ENCODE measurements around the gene SMAD3.

The SMAD3 gene

DNA sequence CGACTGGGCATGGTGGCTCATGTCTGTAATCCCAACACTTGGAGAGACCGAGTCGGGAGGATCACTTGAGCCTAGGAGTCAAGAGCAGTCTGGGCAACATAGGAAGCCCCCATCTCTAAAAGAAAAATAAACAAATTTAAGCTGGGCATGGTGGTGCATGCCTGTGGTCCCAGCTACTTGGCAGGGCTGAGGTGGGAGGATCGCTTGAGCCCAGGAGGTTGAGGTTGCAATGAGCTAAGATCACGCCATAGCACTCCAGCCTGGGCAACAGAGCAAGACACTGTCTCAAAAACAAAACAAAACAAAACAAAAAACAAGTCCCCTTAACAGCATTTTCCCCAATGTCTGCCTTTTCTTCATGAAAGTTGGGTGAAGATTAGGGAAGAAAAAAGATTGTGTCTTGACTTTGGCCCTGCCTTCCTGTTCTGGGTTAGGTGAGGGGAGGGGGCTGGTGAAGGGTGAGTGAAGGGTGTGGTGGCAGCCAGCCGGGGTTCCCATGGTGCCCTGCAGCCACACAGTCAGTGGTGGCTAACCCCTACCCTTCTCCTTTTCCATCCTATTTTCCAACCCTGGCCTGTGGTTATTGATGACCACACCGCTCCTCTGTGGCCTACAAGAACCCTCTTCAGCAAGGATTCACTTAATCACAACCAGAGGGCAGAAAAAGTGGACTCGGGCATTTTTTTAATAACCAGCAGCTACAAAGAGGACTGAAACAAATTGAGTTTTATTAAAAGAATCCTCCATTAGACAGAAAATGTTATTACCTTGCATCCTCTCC lies 28.4 kb upstream of the SMAD3 start:
- no peak for DNase-seq

DNA sequence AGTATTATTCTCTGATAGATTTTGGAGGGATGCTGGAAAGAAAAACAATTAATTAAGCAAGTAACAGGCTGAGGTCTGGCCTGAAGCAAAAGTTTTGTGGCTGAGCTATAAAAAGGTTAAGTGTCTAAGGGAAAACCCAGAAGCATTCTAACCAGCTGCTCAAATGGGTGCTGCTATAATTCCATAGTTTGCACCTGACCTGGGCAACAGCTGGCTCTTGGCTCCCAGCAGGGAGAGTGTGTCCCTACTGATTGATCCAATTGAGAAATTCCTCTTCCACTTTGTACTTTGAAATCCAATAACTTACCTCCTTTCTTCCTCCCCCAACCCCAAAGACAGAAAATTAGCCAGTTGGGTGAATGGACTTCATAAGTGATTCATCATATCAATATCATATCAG lies 27.7 kb upstream of the SMAD3 start:
- no peak for DNase-seq

DNA sequence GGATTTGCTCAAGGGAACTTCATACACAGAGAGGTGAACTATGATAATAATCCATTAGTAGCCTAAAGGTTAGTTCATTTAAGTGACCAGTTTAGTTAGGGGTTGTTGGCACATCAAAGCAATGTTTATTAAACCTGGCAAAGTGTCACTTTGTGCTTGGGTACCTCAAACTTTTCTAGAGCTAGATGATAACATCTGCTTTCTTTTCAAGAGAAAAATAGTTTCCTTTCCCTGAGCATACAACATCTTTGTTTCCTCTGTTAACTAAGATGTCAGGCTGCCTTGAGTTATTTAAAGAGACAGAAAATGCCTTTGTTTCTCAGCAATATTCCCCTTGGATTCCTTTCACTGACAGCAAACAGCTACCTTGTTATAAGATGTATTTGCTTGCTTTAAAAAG lies 26.7 kb upstream of the SMAD3 start:
- no peak for DNase-seq

DNA sequence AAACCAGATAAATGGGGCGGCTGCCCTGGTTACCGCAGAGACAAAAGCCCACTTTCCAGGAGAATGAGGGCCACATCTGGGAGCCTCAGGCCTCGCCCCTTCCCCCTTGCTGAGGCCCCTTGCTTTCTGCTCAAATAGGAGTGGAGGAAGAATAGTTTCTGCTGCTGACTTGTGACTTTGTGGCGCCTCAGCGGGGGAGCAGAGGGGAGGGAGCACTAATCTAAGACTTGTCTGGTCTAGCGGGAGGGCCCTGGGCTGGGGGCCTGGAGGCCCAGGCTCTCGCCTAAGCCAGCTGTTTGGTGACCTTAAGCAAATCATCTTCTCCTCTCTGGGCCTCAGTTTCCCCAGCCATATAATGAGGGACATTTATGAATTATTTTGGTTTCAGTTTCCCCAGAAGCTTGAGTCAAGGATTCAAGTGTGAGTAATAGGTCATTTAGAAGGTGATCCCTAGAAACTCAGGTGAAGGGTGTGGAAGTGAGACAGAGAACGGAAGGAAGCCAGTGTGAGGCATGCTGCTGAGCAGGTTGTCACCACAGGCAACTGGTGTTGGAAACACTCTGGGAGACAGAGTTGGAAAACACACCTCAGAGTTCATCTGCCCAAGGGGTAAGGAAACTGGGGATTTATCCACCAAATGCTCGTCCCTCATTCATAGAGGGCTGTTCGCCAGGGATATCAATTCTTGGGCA lies 25.9 kb upstream of the SMAD3 start:
- DNase-seq = no peak

DNA sequence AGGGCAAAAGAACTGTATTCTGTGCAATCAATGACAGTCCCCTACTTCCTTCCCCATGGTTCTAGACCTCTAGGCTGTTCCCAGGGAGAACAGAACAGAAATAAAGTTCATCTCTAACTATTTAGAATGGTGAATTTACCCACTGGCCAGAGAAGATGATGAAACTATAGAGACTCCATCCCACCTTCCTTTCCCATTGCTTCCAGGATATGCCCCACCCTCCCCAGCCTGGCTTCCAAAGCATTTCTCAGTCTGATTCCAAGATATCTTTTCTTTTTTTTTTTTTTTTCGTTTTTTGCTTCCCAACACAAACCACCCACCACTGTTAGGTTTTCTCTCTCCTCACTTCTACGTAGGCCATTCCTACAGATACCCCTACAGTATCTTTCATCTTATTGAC lies 25.1 kb upstream of the SMAD3 start:
- no peak for DNase-seq

DNA sequence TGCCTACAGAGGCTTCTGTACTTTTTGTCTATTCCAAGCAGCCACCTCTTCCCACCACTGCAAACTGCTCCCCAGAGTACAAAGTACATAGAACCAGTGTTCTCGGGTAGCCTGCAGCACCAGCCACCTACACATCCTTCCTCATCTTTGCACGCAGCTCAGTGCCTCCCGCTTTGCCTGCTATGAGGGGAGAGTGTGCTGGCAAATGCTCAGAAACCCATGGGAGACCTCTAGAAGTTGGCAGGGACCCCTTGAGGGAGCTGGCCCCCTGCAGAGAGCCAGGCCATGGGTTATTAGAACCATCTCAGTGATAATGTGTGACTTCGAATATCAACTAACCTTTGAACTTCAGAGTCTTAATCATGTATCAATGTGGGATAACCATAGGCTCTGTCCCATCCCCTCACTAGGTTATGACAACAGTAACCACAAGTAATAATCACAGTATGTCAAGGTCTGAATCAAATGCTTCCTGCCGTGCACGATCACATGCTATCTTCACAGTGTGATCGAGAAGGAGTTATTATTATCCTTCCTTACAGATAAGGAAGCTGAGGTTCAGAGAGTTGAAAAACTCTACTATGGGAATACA lies 22.8 kb upstream of the SMAD3 start:
- DNase-seq = no peak

DNA sequence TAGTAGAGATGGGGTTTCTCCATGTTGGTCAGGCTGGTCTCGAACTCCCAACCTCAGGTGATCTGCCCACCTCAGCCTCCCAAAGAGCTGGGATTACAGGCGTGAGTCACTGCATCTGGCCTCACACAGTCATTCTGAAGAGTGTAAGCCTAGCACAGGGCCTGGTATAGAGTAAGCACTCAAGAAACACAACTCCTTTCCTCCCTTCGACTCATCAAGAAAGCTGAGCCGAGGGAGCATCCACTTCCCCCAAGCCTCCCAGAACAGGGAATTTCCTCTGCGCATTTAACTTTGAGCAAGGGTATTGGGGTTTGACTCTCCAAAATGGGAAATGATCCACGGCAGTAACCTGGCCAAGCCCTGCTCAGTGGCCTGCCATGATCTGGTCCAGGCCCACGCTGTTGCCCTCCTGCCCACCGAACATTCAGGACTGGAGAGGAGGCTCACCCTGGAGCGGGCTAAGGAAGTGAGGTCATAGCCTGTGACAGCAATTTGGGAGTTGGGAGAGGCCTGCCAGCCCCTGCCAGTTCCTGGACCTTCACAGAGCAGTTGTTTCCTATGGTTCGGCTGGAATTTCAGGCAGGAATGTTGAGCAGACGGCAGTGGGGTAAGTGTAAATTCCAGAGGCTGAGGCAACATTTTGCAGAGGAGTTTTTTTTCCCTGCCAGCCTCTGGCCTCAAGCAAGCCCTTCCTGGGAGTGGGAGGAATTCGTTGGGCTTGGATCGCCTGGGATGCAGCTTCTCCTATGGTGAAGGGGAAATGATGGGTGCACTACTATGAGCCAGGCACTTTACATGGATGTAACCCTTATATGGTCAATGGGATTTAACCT lies 21.2 kb upstream of the SMAD3 start:
- no peak for DNase-seq

DNA sequence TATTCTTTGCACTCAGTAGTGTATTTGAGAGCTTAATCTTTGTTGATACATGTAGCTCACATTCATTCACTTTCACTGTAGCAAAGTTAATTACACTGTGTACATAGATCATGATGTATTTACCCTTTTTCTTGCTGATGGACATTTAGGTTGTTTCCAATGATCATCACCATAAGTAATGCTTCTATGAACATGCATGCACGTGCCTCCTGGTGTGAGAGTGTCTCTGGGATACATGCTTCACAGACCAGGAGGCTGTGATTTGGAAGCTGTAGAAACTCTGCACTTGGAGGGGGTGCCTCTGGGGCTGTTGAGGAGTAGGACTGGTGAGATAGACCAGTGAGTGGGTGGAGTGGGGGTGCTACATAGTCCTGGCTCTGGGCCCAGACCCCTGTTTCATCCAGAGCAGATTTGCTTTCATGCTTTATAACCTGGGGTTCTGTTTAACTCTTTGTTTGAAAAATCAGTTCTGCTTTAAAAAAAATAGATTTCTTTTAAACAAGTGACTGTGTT lies 18.2 kb upstream of the SMAD3 start:
- DNase-seq = no peak

DNA sequence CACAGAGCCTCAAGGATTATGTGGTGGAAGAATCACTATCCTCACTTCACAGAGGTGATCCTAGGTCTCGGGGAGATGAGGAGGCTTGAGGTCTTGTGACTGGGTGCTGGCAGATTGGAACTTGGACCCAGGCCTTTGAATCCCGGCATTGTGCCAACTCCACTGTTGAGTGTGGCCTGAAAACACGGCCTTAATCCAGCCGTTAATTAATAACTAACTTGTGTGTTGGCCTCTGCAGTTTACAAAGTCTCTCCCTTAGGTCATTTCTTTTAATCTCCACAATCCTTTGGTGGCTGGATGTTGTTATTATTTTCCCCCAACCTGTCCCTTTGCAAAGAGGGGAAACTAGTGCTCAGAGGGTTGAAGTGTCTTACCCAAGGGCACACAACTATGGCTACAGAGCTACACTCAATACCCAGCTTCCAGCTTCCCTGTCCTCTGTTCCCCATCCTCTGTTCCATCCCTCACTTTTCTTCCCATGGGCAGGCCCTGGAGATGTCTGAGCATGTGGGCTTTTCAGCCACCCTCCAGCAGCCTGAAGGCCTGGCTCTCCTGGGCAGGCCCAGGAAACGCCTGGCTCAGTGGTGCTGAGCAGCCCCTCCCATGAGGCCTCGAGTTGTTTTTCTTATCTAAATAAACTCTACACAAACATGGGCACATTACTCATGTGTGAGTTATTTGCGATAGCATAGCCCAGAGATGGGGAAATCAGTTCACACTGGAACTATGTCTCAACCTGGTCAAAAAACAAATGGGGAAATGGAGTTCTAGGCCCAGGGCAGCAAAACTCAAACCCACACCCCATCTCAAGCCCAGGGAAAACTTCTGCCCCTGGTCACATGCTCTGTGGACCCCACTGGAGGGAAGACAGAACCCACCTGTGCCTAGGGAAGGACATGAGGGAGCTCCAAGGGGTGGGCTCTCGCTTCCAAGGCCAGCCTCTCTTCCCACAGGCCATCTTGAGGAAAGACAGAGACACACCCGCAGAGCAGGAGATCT lies 16.8 kb upstream of the SMAD3 start:
- DNase-seq = no peak

DNA sequence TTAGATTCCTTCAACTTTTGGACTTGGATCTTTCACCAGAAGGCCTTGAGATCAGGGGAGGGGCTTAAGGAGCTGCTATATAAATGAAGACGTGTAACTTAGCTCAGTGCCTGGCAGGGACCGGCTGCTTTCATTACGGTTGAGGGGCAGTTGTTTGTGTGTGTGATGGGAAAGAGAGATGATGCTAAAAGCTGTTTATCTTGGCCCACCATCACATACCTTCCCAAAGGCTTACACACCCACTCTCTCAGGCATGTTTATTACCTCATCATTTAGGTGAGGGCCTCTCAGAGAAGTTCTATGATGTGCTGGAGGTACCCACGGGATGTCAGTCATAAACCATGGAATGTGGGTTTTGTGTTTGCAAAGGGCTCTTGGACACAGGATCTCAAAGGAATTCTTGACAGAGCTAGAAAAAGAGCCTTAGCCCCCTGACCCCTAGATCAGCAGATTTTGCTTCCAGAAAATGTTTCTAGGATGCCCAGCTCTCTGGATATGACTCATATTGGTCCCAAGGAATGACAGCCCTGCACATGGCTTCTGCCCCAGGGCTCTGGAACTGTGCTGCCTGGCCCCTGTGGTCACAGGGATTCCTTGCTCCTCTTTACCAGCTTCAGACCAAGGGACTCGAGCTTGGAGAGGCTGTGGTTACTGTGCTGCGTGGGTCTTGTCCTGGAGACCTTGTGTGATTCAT lies 15.9 kb upstream of the SMAD3 start:
- DNase-seq = no peak

DNA sequence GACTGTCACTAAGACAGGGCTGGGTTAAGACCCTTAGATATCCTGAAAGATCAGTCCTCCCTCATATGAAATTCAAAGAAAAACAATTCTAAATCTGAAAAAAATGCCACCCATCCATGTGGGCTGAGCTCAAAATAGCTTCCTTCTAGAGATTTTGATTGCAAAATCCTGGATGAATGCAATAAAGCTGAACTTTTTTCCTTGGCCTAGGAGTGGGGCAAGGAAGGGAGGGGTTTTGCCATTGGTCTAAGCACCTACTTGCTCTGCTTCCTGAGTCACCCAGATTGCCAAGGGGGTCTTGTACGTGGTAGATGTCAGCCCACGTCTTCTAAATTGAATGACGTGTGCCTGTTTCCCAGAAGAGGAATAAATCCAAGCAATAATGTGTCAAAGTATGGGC lies 15.3 kb upstream of the SMAD3 start:
- DNase-seq = no peak

DNA sequence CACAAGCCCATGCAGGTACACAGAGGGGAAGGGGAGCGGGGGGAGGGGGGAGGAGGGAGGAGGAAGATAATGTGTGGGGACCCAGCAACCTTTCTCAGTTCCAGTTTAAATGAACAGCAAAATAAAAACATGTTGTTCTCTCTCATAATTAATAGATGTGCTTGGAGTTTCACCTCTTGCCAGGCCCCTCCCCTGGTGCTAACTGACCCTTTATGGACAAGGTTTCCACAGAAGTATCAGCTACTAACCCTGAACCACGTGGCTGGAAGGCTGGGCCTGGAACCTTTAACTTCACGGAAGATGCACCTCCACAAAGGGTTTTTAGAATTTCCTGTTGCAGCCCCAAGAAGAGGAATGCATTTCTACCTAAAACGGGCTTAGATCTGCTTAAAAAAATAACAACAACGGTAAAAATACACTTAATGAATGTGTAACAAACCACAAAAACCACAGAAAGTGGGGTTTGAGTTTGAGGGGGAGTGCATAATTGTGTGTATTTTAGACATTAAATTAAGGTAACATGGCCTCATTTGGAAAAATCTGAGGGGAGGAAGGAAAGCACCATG lies 14.8 kb upstream of the SMAD3 start:
- no peak for DNase-seq

DNA sequence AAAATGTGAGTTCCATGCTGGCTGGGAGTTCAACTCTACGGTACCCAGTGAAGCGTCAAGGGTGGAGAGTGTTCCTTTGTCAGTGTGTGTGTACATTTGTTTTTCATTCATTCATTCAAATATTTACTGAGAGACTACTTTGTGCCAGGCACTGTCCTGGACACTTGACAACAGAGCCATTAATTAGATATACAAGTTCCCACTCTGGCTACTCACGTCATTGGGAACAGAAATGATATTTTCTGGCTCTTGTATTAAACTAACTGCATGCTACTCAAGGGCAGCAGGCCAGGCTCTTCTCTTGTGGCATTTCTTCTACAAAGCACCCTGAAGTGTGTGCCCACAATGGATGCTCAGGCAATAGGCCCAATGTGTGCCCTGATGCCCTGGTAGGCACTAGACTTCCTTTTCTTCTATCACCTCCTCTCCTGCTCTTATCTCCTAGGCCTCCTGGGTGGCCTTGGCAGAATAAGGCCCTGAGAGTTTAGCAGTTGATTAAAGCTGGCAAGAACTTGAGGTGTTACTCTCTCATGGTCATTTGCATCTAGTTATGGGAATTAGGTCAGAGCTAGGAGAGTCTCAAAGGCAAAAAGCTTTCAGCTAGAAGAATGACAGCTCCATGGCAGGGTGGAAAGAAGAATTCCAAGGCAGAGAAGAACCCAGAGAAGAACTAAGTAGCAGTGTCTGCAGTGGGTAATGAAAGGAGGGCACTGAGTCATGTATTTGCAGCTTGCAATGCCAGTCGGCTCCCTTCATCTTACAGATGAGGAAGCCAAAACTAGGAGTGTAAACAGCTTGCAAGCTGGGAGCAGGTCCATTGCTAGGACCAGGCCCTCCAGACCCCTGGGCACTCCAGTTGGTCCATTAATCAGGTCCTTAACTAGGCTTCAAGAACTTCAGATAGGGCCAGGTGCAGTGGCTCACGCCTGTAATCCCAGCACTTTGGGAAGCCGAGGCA lies 14.0 kb upstream of the SMAD3 start:
- no peak for DNase-seq

DNA sequence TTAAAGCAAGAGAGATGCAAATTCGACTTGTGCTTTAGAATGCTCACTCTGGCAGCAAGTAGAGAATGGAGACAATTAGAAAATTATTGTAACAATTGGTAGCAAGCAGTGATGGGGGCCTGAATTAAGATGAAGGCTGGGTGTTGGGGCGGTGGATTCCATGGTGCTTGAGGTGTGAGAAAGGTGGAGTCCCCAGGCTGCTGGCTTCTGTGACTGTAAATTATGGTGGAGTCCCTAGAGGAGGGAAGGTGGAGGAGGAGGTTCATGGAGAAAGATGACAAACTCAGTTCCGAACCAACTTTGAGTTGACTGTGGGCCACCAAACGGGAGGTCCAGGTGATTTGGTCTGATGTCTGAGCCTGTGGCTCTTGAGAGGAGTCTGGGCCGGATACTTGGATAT lies 10.7 kb upstream of the SMAD3 start:
- DNase-seq = no peak

DNA sequence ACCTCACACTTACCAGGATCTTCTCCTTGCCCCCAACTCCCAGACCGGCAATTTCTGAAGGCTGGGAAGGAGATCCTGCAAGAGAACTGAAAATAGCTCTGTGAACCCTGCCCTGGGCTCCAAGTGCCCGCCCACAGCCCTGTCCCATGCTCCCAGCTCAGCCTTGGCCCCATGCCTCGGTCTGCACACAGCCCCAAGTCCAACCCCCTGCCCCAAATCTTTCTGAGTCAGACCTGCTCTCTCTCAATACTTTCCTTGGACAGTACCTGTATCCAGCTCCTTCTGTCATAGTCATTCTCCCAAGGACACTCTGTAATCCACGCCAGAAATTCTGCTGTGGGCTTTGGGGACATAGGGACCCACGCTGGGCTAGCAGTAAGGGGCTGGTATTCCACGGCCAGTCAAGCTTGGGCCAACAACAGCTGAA lies 6.3 kb upstream of the SMAD3 start:
- DNase-seq = no peak

DNA sequence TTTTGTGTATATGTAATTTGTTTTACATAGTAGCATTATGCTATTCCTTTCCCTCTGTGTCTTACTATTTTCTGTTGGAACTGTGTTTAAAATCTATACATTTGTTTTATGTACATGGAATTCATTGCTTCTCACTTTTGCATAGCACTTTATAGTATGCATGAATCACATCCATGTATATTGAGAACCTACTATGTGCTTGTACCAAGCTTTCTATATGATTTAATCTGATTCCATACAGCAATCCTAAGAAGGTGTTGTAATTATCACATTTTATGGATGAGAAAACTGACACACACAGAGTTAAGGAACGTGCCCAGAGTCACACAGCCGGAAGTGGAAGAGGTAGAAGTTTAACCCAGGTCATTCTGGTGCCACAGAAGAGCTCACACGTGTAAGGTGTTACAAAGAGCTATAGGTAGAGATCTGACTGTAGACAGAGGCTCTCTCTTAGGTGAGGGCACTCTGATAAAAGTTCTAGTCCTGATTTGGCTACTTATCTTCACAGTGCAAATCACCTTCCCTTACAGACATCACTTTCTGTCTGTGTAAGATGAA lies 3.5 kb upstream of the SMAD3 start:
- no peak for DNase-seq

DNA sequence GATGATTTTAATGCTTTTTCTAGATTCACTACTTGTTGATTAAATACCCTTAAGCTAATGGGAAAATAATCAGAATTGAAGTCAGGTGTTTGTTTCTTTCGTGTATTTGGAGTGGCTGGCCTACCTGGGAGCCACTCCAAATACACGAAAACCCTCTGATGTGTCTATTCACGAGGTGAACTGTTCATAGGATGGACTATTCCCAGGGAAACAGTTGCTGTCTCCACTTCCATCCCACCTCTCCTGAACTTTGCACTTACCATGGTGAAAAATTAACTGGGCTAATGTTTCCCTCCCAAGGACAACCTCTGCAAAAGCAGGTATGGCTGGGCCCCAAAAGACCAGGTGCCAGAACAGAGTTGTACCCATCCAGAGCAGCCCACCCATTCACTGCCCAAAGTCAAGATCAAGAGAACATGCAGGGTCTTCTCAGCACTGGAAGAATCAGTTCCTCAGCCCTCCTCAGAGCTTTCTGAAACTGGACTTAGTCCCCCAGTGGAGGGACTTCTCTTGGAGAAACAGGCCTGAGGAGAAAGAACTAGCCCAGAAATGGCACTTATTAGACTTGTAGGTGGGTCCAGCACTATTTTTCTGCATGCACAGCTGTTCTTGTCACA lies 2.9 kb upstream of the SMAD3 start:
- no peak for DNase-seq

DNA sequence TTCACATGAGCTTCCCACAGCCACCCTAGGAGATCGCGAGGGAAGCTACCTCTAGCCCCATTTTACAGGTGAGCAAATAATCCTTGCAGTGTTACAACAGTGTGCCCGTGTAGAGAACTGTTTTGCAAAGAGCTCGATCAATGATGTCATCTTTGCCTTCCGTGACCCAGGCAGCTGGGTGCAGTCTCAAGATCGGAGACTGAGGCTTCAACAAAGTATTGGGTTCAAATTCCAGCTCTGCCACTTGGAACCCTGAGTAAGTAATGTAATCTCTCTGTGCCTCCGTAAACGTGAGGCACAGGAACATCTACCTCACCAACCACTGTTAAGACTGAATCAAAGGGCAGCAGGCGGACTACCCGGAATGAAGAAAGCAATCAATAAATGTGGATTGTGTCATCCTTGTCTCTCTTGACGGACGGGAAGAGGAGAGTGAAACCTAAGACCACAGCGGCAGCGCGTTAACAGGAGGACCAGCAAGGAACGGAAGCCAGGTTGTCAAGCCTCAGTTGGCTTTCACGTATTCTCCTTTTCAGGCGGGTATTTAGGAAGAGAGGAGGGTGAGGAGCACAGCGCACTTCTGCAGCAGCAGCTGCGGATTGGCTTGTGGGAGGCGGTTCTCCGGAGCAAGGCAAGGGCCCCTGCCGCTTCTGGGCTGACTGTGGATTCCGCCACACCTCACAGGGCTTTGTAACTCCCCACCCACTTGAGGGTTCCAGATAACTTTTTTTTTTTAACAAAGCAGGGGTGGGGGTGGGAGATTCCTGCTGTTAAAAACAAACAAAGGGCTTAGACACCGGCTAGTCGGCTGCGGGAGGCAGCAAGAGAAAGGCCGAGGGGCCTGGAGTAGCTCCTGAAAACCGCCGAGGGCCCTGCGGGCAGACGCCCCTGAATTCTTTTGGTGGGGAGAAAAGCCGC lies 1.5 kb upstream of the SMAD3 start:
- DNase-seq = no peak
